ENCODE data around the gene CLCF1. TPM values are rescaled to one million over a fixed set of nuclear protein-coding genes. Genes with fewer than 3 reads are reported as not detected.

Gene CLCF1
- total and polyA plus RNA-seq, 2 of the 13 experiments (the other 11 are each of a cell fraction or from before 2014, with no cell fraction given) = 0.49 to 0.78 TPM

DNA sequence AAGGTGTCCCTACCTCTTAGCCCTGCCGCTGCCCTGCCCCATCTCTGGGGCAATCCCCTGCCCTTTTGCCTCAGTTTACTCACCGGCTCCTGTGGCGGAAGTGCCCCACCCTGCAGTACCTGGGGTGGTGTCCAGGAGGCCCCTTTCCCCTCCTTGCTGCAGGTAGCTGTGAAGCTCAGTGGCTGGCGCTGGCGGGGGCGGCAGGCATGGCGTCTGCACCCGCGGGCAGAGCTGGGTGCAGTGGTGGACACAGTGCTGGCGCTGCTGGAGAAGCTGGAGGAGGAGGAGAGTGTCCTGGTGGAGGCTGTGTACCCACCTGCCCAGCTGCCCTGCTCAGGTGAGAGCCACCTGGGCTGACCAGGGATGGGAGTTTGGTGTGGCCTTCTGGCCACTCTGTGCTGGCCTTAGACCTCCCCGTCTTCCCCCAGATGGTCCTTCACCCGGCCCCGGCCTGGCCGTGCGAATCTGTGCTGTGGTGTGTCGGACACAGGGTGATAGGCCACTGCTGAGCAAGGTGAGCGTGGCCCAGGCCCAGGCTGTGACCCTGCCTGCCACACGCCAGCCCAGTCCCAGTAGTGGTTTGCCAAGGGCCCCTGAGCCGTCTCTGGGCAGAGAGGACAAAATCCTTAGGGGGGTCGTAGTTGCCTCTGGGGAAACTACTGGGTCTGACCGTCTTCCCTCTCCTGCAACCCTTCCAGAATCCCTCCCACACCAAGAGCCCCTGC lies 46.1 kb upstream of the CLCF1 start:
- DNase-seq (ENCODE audit: low spot score) = no peak
- ATAC-seq = no peak
- no peaks in the 10 kb centered on the region for H3K79me2 ChIP-seq (ENCODE audit: insufficient read depth, low read length)
- intact Hi-C loops (cut with micrococcal nuclease; ENCODE audit: unreplicated experiment) = no loop called here
- H3K9me3 ChIP-seq (ENCODE audit: low read length) = no peaks in the 10 kb centered on the region
- H3K4me1 ChIP-seq (ENCODE audit: insufficient read depth, low read length) = peaks cover 60% of the 10 kb centered on the region
- FAIRE-seq = no peak
- H3K27me3 ChIP-seq (ENCODE audit: control insufficient read depth in 1 of 2, insufficient read depth in 2 of 2, low read length in 2 of 2) = peaks cover 9 to 45% of the 10 kb centered on the region in 2 experiments; a peak in 4 of 5 replicates
- no peak overlapping the region; a peak in 1 of 6 replicates for H3K4me3 ChIP-seq (replicated peaks in 1 of 3; ENCODE audit: insufficient read depth in 1 of 3, low read depth in 2 of 3, low read length in 3 of 3)
- H2AFZ ChIP-seq (ENCODE audit: low read length) = no peak overlapping the region
- no peak overlapping the region for H3K9ac ChIP-seq (ENCODE audit: insufficient read depth, low read depth, low read length)
- no peak overlapping the region for H3K27ac ChIP-seq (ENCODE audit: extremely low read length, insufficient read depth, low read length)
- TSS peak; percentile 59 for BruUV-seq (replicated peaks)
- H4K20me1 ChIP-seq (ENCODE audit: insufficient read depth, low read length) = no peaks in the 10 kb centered on the region
- peak overlapping the region; percentile 80 for H3K4me2 ChIP-seq (ENCODE audit: low read depth, low read length)
- ChIA-PET CTCF (ENCODE audit: low intra/inter-chr PET ratio, low total read pairs) (no interaction called here), POLR2A (interaction anchor here (0.7 to 7.4 kb wide), 6 partner anchors 8 to 131 kb away, joined by 3 to 78 read pairs (median 4); partner anchors contain the start of genes AIP, PPP1CA, RAD9A and TBC1D10C)
- H3K36me3 ChIP-seq (replicated peaks in 1 of 2; ENCODE audit: control insufficient read depth in 1 of 2, insufficient read depth in 2 of 2, low read length in 2 of 2) = no peaks in the 10 kb centered on the region
- in situ Hi-C loops (cut with HindIII; ENCODE audit: extremely low pct_ligation_motif_present, low pct_unique_long_range_greater_than_20kb) = no loop called here
- WGBS (ENCODE audit: low lambda C conversion rate) = 88% methylated on average over 10 of the region's 21 CpGs
- no peak for TF ChIP-seq ZNF543 (CRISPR knock-in tag; IDR thresholded peaks at IDR 0.05)
- no peak for TF ChIP-seq CAMTA2 (CRISPR knock-in tag; IDR thresholded peaks at IDR 0.05; ENCODE audit: borderline replicate concordance)
- no peak for TF ChIP-seq ZNF234 (CRISPR knock-in tag; conservative IDR thresholded peaks at IDR 0.05)
- TF ChIP-seq, protein P1, sequence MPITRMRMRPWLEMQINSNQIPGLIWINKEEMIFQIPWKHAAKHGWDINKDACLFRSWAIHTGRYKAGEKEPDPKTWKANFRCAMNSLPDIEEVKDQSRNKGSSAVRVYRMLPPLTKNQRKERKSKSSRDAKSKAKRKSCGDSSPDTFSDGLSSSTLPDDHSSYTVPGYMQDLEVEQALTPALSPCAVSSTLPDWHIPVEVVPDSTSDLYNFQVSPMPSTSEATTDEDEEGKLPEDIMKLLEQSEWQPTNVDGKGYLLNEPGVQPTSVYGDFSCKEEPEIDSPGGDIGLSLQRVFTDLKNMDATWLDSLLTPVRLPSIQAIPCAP (CRISPR knock-in tag; IDR thresholded peaks at IDR 0.05; ENCODE audit: low read depth) = no peak
- TF ChIP-seq, protein P2, sequence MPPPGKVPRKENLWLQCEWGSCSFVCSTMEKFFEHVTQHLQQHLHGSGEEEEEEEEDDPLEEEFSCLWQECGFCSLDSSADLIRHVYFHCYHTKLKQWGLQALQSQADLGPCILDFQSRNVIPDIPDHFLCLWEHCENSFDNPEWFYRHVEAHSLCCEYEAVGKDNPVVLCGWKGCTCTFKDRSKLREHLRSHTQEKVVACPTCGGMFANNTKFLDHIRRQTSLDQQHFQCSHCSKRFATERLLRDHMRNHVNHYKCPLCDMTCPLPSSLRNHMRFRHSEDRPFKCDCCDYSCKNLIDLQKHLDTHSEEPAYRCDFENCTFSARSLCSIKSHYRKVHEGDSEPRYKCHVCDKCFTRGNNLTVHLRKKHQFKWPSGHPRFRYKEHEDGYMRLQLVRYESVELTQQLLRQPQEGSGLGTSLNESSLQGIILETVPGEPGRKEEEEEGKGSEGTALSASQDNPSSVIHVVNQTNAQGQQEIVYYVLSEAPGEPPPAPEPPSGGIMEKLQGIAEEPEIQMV (CRISPR knock-in tag; IDR thresholded peaks at IDR 0.05; ENCODE audit: low read depth) = no peak
- 0 out of 2 replicates have a peak, but pooled peaks have one; percentile 37 for TF ChIP-seq HNRNPL (IDR thresholded peaks at IDR 0.05; ENCODE audit: low read depth, low read length)
- TF ChIP-seq, protein P3, sequence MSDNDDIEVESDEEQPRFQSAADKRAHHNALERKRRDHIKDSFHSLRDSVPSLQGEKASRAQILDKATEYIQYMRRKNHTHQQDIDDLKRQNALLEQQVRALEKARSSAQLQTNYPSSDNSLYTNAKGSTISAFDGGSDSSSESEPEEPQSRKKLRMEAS (IDR thresholded peaks at IDR 0.05) = 0 out of 2 replicates have a peak, but pooled peaks have one; percentile 16
- TF ChIP-seq ZNF205 (CRISPR knock-in tag; IDR thresholded peaks at IDR 0.05) = no peak
- TF ChIP-seq ZNF773 (CRISPR knock-in tag; IDR thresholded peaks at IDR 0.05; ENCODE audit: borderline replicate concordance) = no peak
- no peak for TF ChIP-seq ZNF850 (CRISPR knock-in tag; conservative IDR thresholded peaks at IDR 0.05)
- no peak for TF ChIP-seq ARNT (IDR thresholded peaks at IDR 0.05)
- TF ChIP-seq, protein P4, sequence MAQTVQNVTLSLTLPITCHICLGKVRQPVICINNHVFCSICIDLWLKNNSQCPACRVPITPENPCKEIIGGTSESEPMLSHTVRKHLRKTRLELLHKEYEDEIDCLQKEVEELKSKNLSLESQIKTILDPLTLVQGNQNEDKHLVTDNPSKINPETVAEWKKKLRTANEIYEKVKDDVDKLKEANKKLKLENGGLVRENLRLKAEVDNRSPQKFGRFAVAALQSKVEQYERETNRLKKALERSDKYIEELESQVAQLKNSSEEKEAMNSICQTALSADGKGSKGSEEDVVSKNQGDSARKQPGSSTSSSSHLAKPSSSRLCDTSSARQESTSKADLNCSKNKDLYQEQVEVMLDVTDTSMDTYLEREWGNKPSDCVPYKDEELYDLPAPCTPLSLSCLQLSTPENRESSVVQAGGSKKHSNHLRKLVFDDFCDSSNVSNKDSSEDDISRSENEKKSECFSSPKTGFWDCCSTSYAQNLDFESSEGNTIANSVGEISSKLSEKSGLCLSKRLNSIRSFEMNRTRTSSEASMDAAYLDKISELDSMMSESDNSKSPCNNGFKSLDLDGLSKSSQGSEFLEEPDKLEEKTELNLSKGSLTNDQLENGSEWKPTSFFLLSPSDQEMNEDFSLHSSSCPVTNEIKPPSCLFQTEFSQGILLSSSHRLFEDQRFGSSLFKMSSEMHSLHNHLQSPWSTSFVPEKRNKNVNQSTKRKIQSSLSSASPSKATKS (CRISPR knock-in tag; IDR thresholded peaks at IDR 0.05) = no peak
- no peak for TF ChIP-seq ZNF232 (CRISPR knock-in tag; IDR thresholded peaks at IDR 0.05; ENCODE audit: borderline replicate concordance)
- no peak for TF ChIP-seq MED13 (CRISPR knock-in tag; IDR thresholded peaks at IDR 0.05)
- TF ChIP-seq, protein P5, sequence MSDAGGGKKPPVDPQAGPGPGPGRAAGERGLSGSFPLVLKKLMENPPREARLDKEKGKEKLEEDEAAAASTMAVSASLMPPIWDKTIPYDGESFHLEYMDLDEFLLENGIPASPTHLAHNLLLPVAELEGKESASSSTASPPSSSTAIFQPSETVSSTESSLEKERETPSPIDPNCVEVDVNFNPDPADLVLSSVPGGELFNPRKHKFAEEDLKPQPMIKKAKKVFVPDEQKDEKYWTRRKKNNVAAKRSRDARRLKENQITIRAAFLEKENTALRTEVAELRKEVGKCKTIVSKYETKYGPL (CRISPR knock-in tag; IDR thresholded peaks at IDR 0.05) = no peak
- no peak for TF ChIP-seq CREM (IDR thresholded peaks at IDR 0.05)
- no peak for TF ChIP-seq CREM (CRISPR knock-in tag; IDR thresholded peaks at IDR 0.05)
- no peak for TF ChIP-seq KMT2A (CRISPR knock-in tag; IDR thresholded peaks at IDR 0.05)

Measured in HepG2 (cell line).